ENCODE results near the gene SDF2L1. TPM values are rescaled to one million over a fixed set of nuclear protein-coding genes. Genes with fewer than 3 reads are reported as not detected.

The SDF2L1 gene
- total and polyA plus RNA-seq, 9 of the 15 experiments (the other 6 are each of a cell fraction or from before 2014, with no cell fraction given): 15.1 to 989 (median 124) TPM

DNA sequence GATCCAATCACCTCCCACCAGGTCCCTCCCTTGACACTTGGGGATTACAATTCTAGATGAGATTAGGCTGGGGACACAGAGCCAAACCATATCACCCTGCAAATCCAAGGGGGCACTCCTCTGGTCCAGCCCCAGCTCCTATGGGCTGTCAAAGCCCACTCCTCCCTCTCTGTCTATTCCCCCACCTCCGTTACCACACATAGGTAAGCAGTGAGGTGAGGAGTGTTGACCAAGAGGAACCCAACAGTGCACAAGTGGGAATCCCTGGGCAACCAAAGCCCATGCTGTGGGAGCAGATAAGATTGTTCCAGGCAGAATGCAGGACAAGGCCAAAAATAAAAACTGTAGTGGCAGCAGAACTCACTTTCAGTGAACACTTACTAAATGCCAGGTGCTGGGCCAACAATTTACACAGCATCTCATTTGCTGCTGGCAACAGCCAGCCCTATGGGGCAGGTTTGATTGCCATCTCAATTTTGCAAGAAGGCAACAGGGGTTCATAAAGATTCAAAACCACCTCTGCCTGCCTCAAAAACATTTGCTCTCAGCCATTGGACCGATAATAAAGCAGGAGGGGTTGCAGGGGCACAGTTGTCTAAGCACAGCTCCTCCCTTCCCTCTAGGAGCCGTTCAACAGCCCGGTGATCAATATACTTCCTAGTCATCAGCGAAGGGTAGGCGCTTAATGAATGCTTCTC lies 8.9 kb downstream of the SDF2L1 start:
- Histone ChIP-seq H3K9me3 (replicated peaks; ENCODE audit: control insufficient read depth, insufficient read depth, low read depth, low read length) (no peaks in the 10 kb centered on the region), H3K4me3 (peak overlapping the region; percentile 47), H3K4me1 (replicated peaks in 1 of 2; ENCODE audit: control insufficient read depth in 2 of 2, insufficient read depth in 2 of 2, low read length in 2 of 2) (peaks cover 29 to 40% of the 10 kb centered on the region in 2 experiments), H3K27me3 (ENCODE audit: control insufficient read depth in 2 of 2, insufficient read depth in 2 of 2, low read length in 2 of 2) (no peaks in the 10 kb centered on the region), H3K36me3 (ENCODE audit: control insufficient read depth, insufficient read depth, low read length) (peaks cover 61% of the 10 kb centered on the region), H3K27ac (ENCODE audit: extremely low read depth, low read depth, low read length) (peak overlapping the region; percentile 69), H3K4me2 (ENCODE audit: insufficient read depth, low read length) (peak overlapping the region; percentile 85), H2AFZ (ENCODE audit: low read depth, low read length) (peak overlapping the region; percentile 81), H3K79me2 (ENCODE audit: control insufficient read depth, insufficient read depth, low read length) (peaks cover 27% of the 10 kb centered on the region), H3K9ac (ENCODE audit: insufficient read depth in 1 of 2, low read depth in 2 of 2, low read length in 2 of 2) (peak overlapping the region; percentile 75 to 91), H3K9me1 (ENCODE audit: control insufficient read depth, insufficient read depth, low read length) (peaks cover 18% of the 10 kb centered on the region), H4K20me1 (replicated peaks; ENCODE audit: control insufficient read depth, insufficient read depth, low read length) (peaks cover 19% of the 10 kb centered on the region)
- in situ Hi-C loops (cut with MboI) (loop anchor here (25.0 kb wide), 1 partner anchor 1314 kb away; no protein-coding TSS in a partner anchor), intact Hi-C loops (cut with micrococcal nuclease) (loop anchor here (1.0 to 10.0 kb wide), 2 partner anchors 8 to 796 kb away; partner anchors contain the start of genes PI4KA and SNAP29)
- peak; percentile 26 for ATAC-seq
- peak; percentile 77 for FAIRE-seq
- no TSS peak for BruUV-seq (replicated peaks)
- DNase-seq (ENCODE audit: extremely low read depth in 1 of 4, low spot score in 3 of 4): peak in 2 of 4 experiments; percentile 63 to 80
- ChIA-PET POLR2A (interaction anchor here (0.6 to 75.5 kb wide), 11 partner anchors 8 to 522 kb away, joined by 3 to 4622 read pairs (median 4); partner anchors contain the start of genes CCDC116, PPIL2, SDF2L1 and YDJC), CTCF (ENCODE audit: low intra/inter-chr PET ratio) (interaction anchor here (0.6 to 1.2 kb wide), 4 partner anchors 15 to 1034 kb away, joined by 3 to 5 read pairs (median 3); partner anchors contain the start of genes PPIL2 and YDJC)
- no peak for TF ChIP-seq ILF3 (IDR thresholded peaks at IDR 0.05; ENCODE audit: borderline replicate concordance)
- peak; percentile 10 for TF ChIP-seq SP2 (IDR thresholded peaks at IDR 0.05; ENCODE audit: extremely low read depth, low read depth, low read length, poor library complexity, severe bottlenecking)
- TF ChIP-seq YY1 (IDR thresholded peaks at IDR 0.05; ENCODE audit: borderline replicate concordance in 1 of 3, control insufficient read depth in 1 of 3, extremely low read depth in 1 of 3, insufficient read depth in 3 of 3, insufficient read length in 1 of 3, insufficient replicate concordance in 2 of 3, low read depth in 1 of 3, low read length in 2 of 3): peak in 1 of 3 experiments; percentile 54
- peak; percentile 17; the same call in 1 of the 2 replicates for TF ChIP-seq SPI1 (IDR thresholded peaks at IDR 0.05; ENCODE audit: borderline replicate concordance, low read depth, low read length)
- TF ChIP-seq, protein P1, sequence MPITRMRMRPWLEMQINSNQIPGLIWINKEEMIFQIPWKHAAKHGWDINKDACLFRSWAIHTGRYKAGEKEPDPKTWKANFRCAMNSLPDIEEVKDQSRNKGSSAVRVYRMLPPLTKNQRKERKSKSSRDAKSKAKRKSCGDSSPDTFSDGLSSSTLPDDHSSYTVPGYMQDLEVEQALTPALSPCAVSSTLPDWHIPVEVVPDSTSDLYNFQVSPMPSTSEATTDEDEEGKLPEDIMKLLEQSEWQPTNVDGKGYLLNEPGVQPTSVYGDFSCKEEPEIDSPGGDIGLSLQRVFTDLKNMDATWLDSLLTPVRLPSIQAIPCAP (CRISPR knock-in tag; IDR thresholded peaks at IDR 0.05; ENCODE audit: borderline replicate concordance): no peak
- TF ChIP-seq MXI1 (IDR thresholded peaks at IDR 0.05; ENCODE audit: low read depth, low read length): 0 out of 2 replicates have a peak, but pooled peaks have one; percentile 27
- peak; percentile 92 for TF ChIP-seq POLR2AphosphoS2 (IDR thresholded peaks at IDR 0.05; ENCODE audit: low read length)
- TF ChIP-seq KLF13 (tag; IDR thresholded peaks at IDR 0.05; ENCODE audit: borderline replicate concordance, low read depth): 0 out of 2 replicates have a peak, but pooled peaks have one; percentile 5
- TF ChIP-seq, protein P2, sequence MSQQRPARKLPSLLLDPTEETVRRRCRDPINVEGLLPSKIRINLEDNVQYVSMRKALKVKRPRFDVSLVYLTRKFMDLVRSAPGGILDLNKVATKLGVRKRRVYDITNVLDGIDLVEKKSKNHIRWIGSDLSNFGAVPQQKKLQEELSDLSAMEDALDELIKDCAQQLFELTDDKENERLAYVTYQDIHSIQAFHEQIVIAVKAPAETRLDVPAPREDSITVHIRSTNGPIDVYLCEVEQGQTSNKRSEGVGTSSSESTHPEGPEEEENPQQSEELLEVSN (IDR thresholded peaks at IDR 0.05; ENCODE audit: borderline replicate concordance in 1 of 2, extremely low read depth in 1 of 2, insufficient read depth in 1 of 2, insufficient read length in 1 of 2, low read depth in 1 of 2, low read length in 1 of 2, poor library complexity in 1 of 2, severe bottlenecking in 1 of 2): peak in 1 of 2 experiments; percentile 22
- TF ChIP-seq NEUROD1 (IDR thresholded peaks at IDR 0.05; ENCODE audit: borderline replicate concordance, low read depth, low read length, partially characterized antibody): peak; percentile 53
- 8% methylated on average over 6 of the region's 6 CpGs for WGBS (ENCODE audit: insufficient coverage, low coverage, missing lambda C conversion rate)
